ENCODE results near the gene LRRC71. TPM values are rescaled to one million over a fixed set of nuclear protein-coding genes. Genes with fewer than 3 reads are reported as not detected.

The LRRC71 gene
- total RNA-seq, 2 donors from 2014 or later: not detected

GRCh38 chr1:156892190-156893047 lies 28.0 kb upstream of the LRRC71 start:
- H3K36me3 ChIP-seq: no peaks in the 10 kb centered on the region
- peak overlapping the region; percentile 72 for H3K4me3 ChIP-seq
- no peak overlapping the region for H3K27ac ChIP-seq
- TF ChIP-seq CTCF (IDR thresholded peaks at IDR 0.05): peak; percentile 80
- H3K4me1 ChIP-seq (ENCODE audit: control insufficient read depth in 1 of 2, low read depth in 2 of 2): peaks cover 8 to 51% of the 10 kb centered on the region in 2 donors
- ATAC-seq (ENCODE audit: insufficient number of reproducible peaks, low FRiP score, low read depth) (peak; percentile 66), DNase-seq (ENCODE audit: low spot score) (peak; percentile 54)
- H3K9me3 ChIP-seq: no peaks in the 10 kb centered on the region
- H3K27me3 ChIP-seq (replicated peaks; ENCODE audit: insufficient read depth): no peaks in the 10 kb centered on the region

GRCh38 chr1:156893048-156893953 lies 27.1 kb upstream of the LRRC71 start, which contains the start of gene PEAR1:
Gene PEAR1 (plus strand): TSS chr1:156893718. CDS start chr1:156903927, 10,209 bp downstream.
- ATAC-seq (ENCODE audit: insufficient number of reproducible peaks, low FRiP score, low read depth) (no peak), DNase-seq (ENCODE audit: low spot score) (no peak)
- Histone ChIP-seq H3K9me3 (no peaks in the 10 kb centered on the region), H3K4me1 (ENCODE audit: control insufficient read depth in 1 of 2, low read depth in 2 of 2) (peaks cover 11 to 58% of the 10 kb centered on the region in 2 donors), H3K27ac (peak within 1 kb of the TSS; percentile 79 to 82), H3K27me3 (replicated peaks; ENCODE audit: insufficient read depth) (no peaks in the 10 kb centered on the region), H3K4me3 (peak within 1 kb of the TSS; percentile 72), H3K36me3 (no peaks in the 10 kb centered on the region)
- no peak for TF ChIP-seq CTCF (IDR thresholded peaks at IDR 0.05)

- no peak for TF ChIP-seq CTCF (IDR thresholded peaks at IDR 0.05)
Observed at GRCh38 chr1:156894001-156894400, 26.4 kb upstream of the LRRC71 start.

GRCh38 chr1:156894711-156895454 lies 25.5 kb upstream of the LRRC71 start:
- Histone ChIP-seq H3K27me3 (replicated peaks; ENCODE audit: insufficient read depth) (no peaks in the 10 kb centered on the region), H3K4me3 (peak overlapping the region; percentile 72), H3K9me3 (no peaks in the 10 kb centered on the region), H3K36me3 (no peaks in the 10 kb centered on the region), H3K4me1 (ENCODE audit: control insufficient read depth in 1 of 2, low read depth in 2 of 2) (peaks cover 17 to 65% of the 10 kb centered on the region in 2 donors), H3K27ac (peak overlapping the region; percentile 79 to 82)
- ATAC-seq (ENCODE audit: insufficient number of reproducible peaks, low FRiP score, low read depth): no peak
- TF ChIP-seq CTCF (IDR thresholded peaks at IDR 0.05): no peak
- DNase-seq (ENCODE audit: low spot score): no peak

More at GRCh38 chr1:156894001-156894400, 26.4 kb upstream of the LRRC71 start:
- DNase-seq (ENCODE audit: low spot score) (no peak), ATAC-seq (ENCODE audit: insufficient number of reproducible peaks, low FRiP score, low read depth) (no peak)
- Histone ChIP-seq H3K36me3 (no peaks in the 10 kb centered on the region), H3K27ac (peak overlapping the region; percentile 79 to 82), H3K9me3 (no peaks in the 10 kb centered on the region), H3K4me3 (peak overlapping the region; percentile 72), H3K27me3 (replicated peaks; ENCODE audit: insufficient read depth) (no peaks in the 10 kb centered on the region), H3K4me1 (ENCODE audit: control insufficient read depth in 1 of 2, low read depth in 2 of 2) (peaks cover 17 to 65% of the 10 kb centered on the region in 2 donors)

Data from thoracic aorta (tissue), 2 donors.